Activated T-helper 2 cell treated with anti-CD3 and anti-CD28 coated beads, Interferon-gamma antibody, Interleukin-2, Interleukin-4, amounts not matched to agents 10 μg/mL and 5 μg/mL and 100 μg/mL, durations not matched to agents 14 hours and 24 hours and 36 hours (primary cell): ENCODE data around the gene CACNA1D. TPM values are rescaled to one million over a fixed set of nuclear protein-coding genes. Genes with fewer than 3 reads are reported as not detected.

ENCODE experiments used
- DNase-seq: peaks from one replicate; pipeline ENCODE4 v3.0.0; 2021; ENCODE audit warnings: low spot score
- H3K27ac Mint-ChIP-seq: one replicate; pipeline ENCODE4 v1.8.0; 2021; ENCODE audit warnings: mixed read lengths
- H3K27me3 Mint-ChIP-seq: one replicate; pipeline ENCODE4 v1.8.0; 2021; ENCODE audit warnings: low read depth, mixed read lengths
- H3K36me3 Mint-ChIP-seq: one replicate; pipeline ENCODE4 v1.8.0; 2021; ENCODE audit warnings: low read depth, mixed read lengths
- H3K4me1 Mint-ChIP-seq: one replicate; pipeline ENCODE4 v1.8.0; 2021; ENCODE audit warnings: low read depth, mixed read lengths
- H3K4me3 Mint-ChIP-seq: one replicate; pipeline ENCODE4 v1.8.0; 2021; ENCODE audit warnings: low read depth, mild to moderate bottlenecking, moderate library complexity, mixed read lengths
- H3K9me3 Mint-ChIP-seq: one replicate; pipeline ENCODE4 v1.8.0; 2021; ENCODE audit warnings: mixed read lengths
- intact Hi-C: fragments of 100-400 bp; cut with micrococcal nuclease; formaldehyde crosslinking; loops from one replicate; pipeline ENCODE4 v1.15.1; 2023
- total RNA-seq: library from RNA; stranded (reverse); gene quantifications from 2 replicates; pipeline ENCODE4 v1.2.3, GENCODE V29; 2022

Gene CACNA1D
- total RNA-seq, 1 donor from 2014 or later, result 9.3 TPM

DNA sequence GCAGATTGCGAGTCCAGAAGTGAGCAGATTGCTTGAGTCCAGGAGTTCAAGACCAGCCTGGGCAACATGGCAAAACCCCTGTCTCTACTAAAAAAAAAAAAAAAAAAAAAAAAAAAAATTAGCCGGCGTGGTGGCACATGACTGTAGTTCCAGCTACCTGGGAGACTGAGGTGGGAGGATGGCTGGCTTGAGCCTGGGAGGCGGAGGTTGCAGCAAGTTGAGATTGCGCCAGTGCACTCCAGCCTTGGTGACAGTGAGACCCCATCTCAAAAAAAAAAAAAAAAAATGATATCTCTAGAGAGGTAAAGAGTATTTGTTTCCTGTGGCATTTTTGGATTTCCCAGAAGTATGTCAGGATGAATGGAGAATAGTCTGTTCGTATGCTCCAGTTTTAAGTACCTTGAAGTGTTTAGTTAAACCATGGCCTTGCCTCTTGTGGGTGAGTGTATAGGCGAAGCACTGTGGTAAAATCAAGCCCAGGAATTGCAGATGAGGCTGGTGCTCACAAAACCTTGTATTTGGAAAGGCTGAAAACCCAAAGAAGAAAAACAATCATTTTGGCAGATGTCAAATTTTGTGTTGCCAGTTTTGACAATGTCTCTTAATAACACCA lies 5.9 kb downstream of the CACNA1D start:
- Mint-ChIP-seq H3K9me3 (no peaks in the 10 kb centered on the region), H3K4me1 (no peaks in the 10 kb centered on the region), H3K36me3 (no peaks in the 10 kb centered on the region), H3K4me3 (no peak overlapping the region), H3K27me3 (peaks cover 56% of the 10 kb centered on the region), H3K27ac (no peak overlapping the region)
- no peak for DNase-seq
- intact Hi-C loops, result no loop called here

DNA sequence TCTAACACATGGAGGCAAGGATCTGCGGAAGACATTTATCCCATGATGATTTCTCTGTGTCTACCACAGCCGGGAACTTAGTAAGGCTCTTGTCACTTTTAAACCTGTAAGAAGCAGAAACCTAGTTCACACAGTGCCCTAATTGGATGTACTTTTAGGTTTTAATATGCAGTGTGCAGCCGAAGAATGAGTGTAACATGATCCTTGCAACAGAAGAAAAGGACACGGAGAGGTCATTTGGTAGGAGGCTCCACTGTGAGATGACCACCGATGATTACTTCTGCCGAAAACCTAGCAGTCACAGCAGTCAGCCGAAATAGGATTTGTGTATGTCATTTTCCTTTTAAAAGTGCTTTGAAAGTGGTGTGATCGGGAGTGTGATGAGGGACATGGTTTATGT lies 6.8 kb downstream of the CACNA1D start:
- H3K27me3 Mint-ChIP-seq, result peaks cover 52% of the 10 kb centered on the region
- no peak overlapping the region for H3K4me3 Mint-ChIP-seq
- H3K4me1 Mint-ChIP-seq, result no peaks in the 10 kb centered on the region
- no peak overlapping the region for H3K27ac Mint-ChIP-seq
- H3K9me3 Mint-ChIP-seq, result no peaks in the 10 kb centered on the region
- no peaks in the 10 kb centered on the region for H3K36me3 Mint-ChIP-seq
- no peak for DNase-seq
- intact Hi-C loops, result no loop called here

DNA sequence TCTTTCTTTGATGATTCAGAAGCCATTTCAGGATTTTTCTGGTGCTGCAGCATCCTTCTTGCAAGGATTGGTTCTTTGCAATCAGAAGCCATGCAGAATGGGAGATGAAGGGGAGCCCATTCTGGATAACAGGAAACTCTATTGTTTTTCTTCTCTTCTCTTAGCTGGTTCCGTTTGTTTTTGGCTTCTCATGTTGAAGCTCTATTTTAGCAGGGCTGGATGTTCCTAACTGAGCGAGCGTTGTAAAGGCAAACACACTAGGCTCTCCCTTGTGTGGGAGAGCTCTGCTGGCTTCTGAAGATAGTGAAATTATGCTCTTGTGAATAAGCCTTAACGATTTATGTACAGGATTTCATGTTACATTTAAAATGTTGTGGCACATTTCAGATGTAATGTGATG lies 8.3 kb downstream of the CACNA1D start:
- intact Hi-C loops, result no loop called here
- no peaks in the 10 kb centered on the region for H3K36me3 Mint-ChIP-seq

DNA sequence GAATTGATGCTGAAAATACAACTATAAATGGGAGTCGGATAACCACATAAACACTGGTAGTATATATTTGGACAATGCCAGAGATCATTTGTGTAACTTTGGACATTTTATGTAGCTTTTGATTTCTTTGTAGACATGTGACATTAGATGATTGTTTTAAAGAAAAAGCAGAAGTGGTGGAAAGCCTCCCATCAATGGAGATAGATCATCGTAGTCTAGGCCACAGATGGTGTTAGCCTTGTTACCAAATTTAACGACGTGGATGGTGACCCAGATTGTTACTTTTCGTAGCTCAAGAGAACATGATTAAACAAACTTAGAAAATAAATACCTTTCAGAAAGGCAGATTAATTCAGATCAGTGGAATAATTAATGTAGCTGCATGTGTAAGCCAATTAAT lies 8.8 kb downstream of the CACNA1D start:
- no peak for DNase-seq

More for the DNA sequence above, 8.3 kb downstream of the CACNA1D start:
- no peak for DNase-seq
- Mint-ChIP-seq H3K9me3 (no peaks in the 10 kb centered on the region), H3K4me3 (no peak overlapping the region), H3K4me1 (no peaks in the 10 kb centered on the region), H3K27me3 (peaks cover 37% of the 10 kb centered on the region), H3K27ac (no peak overlapping the region)

DNA sequence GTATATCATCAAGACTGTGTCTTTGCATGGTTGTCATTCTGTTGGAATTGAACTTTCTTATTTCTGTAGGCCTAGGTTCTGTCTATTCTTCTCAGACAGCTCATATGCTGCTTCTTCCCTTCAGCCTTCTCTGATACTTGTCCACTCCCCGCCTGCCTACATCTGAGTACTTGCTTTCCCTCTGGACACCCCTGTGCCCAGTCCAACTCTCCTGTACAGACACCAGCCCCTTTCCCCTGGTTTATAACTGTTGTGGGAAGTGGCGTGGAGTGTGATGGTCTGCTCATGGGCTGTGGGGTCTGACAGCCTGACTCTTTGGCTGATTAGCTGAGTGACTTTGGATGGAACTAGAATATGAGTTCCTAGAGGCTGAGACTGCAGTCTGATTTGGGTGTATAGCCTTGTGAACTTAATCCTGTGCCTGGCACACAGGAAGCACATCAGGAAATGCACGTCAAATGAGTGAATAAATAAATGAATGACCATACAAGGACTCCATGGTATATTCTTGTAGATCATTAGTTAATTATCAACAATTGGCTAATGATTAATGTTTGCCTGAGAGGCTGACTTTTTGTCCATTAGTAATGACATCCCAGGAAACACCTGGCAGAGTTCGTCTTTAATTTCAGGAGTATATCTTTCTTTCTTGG lies 11.8 kb downstream of the CACNA1D start:
- intact Hi-C loops, result no loop called here
- no peak overlapping the region for H3K4me3 Mint-ChIP-seq
- DNase-seq, result no peak
- H3K36me3 Mint-ChIP-seq, result no peaks in the 10 kb centered on the region
- H3K27me3 Mint-ChIP-seq, result peaks cover 28% of the 10 kb centered on the region
- no peaks in the 10 kb centered on the region for H3K4me1 Mint-ChIP-seq
- H3K9me3 Mint-ChIP-seq, result no peaks in the 10 kb centered on the region
- no peak overlapping the region for H3K27ac Mint-ChIP-seq

More for the DNA sequence above, 8.8 kb downstream of the CACNA1D start:
- no peaks in the 10 kb centered on the region for H3K4me1 Mint-ChIP-seq
- intact Hi-C loops, result no loop called here
- no peaks in the 10 kb centered on the region for H3K36me3 Mint-ChIP-seq
- no peak overlapping the region for H3K27ac Mint-ChIP-seq
- no peak overlapping the region for H3K4me3 Mint-ChIP-seq
- peaks cover 33% of the 10 kb centered on the region for H3K27me3 Mint-ChIP-seq
- no peaks in the 10 kb centered on the region for H3K9me3 Mint-ChIP-seq

DNA sequence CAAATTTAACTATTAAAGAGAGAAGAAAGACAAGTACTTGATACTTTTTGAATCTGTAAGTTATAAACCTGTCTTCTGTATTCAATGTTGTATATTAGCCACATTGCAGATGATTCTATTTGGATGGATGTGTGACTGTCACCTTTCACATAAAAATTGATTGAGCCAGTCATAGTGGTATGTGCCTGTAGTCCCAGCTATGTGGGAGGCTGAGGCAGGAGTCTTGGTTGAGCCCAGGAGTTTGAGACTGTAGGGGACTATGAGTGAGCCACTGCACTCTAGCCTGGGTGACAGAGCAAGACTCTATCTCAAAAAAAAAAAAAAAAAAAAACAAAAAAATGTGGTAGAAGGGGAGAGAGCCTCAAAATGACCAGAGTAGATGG lies 12.3 kb downstream of the CACNA1D start:
- no peaks in the 10 kb centered on the region for H3K4me1 Mint-ChIP-seq
- peaks cover 26% of the 10 kb centered on the region for H3K27me3 Mint-ChIP-seq
- no peak for DNase-seq
- no peaks in the 10 kb centered on the region for H3K36me3 Mint-ChIP-seq
- intact Hi-C loops, result no loop called here
- no peaks in the 10 kb centered on the region for H3K9me3 Mint-ChIP-seq
- no peak overlapping the region for H3K27ac Mint-ChIP-seq
- H3K4me3 Mint-ChIP-seq, result no peak overlapping the region

DNA sequence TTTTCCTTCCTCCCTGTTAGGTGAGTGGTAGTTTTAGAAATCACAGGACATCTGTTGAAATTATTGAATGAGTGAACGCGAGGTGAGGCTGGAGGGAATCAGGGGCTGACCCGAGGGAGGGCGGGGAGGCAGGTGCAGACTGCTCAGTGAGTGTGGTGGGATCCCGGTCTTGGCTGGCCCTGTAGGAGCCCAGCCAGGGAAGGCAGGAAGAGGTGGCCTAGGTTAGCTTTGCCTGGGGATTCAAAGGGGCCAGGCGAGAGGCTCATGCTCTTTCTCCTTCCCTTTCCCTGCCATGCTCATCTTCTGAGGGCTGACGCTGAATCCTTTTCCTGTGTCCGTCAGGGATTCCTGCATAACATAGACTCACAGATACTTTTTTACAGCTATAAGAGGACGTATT lies 15.1 kb downstream of the CACNA1D start:
- Mint-ChIP-seq H3K4me1 (no peaks in the 10 kb centered on the region), H3K36me3 (no peaks in the 10 kb centered on the region), H3K4me3 (no peak overlapping the region), H3K27ac (no peak overlapping the region), H3K9me3 (no peaks in the 10 kb centered on the region), H3K27me3 (peaks cover 23% of the 10 kb centered on the region)
- intact Hi-C loops, result no loop called here
- DNase-seq, result no peak

DNA sequence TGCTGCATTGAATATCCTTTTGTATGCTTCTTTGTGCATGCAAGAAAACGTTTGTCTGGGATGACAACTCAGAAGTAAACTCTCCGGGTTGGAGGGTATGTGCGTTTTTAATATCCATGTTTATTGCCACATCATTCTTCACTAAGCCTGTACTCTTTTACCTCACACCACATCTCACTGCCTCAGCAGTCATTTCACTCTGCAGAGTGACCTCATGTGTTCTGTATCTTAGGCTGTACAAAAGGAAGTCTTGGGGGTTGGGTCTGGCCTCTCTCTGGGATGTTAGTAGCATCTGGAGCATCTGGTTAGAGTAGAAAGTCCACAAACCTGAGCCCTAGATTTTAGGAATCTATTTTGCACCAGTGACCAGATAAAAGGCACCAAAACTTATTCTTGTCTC lies 16.1 kb downstream of the CACNA1D start:
- H3K27me3 Mint-ChIP-seq, result peaks cover 23% of the 10 kb centered on the region
- no peaks in the 10 kb centered on the region for H3K36me3 Mint-ChIP-seq
- no peak for DNase-seq
- H3K9me3 Mint-ChIP-seq, result no peaks in the 10 kb centered on the region
- H3K4me1 Mint-ChIP-seq, result no peaks in the 10 kb centered on the region
- no peak overlapping the region for H3K4me3 Mint-ChIP-seq
- no peak overlapping the region for H3K27ac Mint-ChIP-seq
- intact Hi-C loops, result loop anchor here (5.0 kb wide), 1 partner anchor 208 kb away; no protein-coding TSS in a partner anchor

DNA sequence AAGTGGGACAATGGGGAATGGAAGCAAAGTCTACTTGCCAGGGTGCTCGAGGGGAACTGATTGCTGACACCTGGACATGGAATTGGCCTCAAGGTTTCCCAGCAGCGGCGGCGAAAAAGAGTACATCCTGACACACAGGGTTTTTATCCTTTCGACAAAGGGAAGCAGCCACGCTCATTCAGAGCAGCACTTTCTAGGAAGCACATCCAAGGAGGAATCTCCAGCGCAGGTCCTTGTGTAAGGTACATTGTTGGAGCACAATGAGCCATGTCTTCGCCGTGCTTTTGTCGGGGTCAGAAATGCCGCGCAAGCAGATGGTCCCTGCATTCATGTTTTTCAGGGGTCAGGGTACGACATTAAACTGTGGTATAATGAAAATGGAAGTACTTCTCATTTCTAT lies 16.8 kb downstream of the CACNA1D start:
- no peak for DNase-seq
- no peaks in the 10 kb centered on the region for H3K4me1 Mint-ChIP-seq
- H3K27me3 Mint-ChIP-seq, result peaks cover 25% of the 10 kb centered on the region
- intact Hi-C loops, result loop anchor here (5.0 kb wide), 1 partner anchor 209 kb away; no protein-coding TSS in a partner anchor
- no peak overlapping the region for H3K27ac Mint-ChIP-seq
- no peak overlapping the region for H3K4me3 Mint-ChIP-seq
- no peaks in the 10 kb centered on the region for H3K36me3 Mint-ChIP-seq
- no peaks in the 10 kb centered on the region for H3K9me3 Mint-ChIP-seq

DNA sequence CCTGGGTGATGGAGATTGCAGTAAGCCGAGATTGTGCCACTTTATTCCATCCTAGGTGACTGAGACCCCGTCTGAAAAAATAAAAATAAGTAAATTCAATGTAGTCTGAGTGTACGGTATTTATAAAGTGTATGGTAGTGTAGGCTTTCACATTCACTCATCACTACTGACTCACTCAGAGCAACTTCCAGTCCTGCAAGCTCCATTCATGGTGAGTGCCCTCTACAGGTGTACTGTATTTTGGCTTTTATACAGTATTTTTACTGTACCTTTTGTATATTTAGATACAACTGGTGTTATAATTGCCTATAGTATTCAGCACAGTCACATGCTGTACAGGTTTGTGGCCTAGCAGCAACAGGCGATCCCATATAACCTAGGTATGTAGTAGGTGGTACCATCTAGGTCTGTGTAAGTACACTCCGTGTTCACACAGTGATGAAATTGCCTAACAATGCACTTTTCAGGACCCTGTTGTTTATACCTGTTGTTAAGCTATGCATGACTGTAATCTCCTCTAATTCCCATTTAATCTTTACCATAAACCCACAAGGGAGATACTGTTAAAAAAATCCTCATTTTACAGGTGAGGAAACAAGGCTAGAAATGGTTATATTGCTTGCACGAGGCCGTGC lies 19.3 kb downstream of the CACNA1D start:
- Mint-ChIP-seq H3K4me3 (no peak overlapping the region), H3K9me3 (no peaks in the 10 kb centered on the region), H3K36me3 (no peaks in the 10 kb centered on the region), H3K27ac (no peak overlapping the region), H3K27me3 (peaks cover 21% of the 10 kb centered on the region), H3K4me1 (no peaks in the 10 kb centered on the region)
- no peak for DNase-seq
- intact Hi-C loops, result loop anchor here (5.0 kb wide), 1 partner anchor 211 kb away; no protein-coding TSS in a partner anchor

DNA sequence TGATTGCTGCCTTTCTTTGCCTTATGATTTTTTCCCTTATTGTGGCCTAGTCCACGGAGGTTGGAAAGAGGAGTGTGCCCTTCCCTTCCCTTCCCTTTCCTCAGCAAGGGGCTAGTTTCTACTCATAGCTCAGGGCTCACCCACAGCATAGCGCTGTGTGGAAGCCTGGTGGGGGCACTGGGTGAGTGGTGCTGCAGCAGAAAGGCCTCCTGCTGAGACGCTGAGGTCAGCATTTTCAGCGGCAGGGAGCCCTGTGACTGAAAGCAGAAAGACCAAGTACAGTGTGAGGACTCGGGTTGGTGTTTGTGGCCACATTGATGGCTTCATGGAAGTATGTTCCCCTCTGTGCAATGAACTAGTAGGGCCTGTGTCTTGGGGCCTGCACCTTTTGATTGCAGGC lies 21.9 kb downstream of the CACNA1D start:
- no peak overlapping the region for H3K4me3 Mint-ChIP-seq
- H3K4me1 Mint-ChIP-seq, result no peaks in the 10 kb centered on the region
- no peaks in the 10 kb centered on the region for H3K9me3 Mint-ChIP-seq
- no peaks in the 10 kb centered on the region for H3K36me3 Mint-ChIP-seq
- DNase-seq, result no peak
- intact Hi-C loops, result no loop called here
- H3K27ac Mint-ChIP-seq, result no peak overlapping the region
- H3K27me3 Mint-ChIP-seq, result peaks cover 15% of the 10 kb centered on the region

DNA sequence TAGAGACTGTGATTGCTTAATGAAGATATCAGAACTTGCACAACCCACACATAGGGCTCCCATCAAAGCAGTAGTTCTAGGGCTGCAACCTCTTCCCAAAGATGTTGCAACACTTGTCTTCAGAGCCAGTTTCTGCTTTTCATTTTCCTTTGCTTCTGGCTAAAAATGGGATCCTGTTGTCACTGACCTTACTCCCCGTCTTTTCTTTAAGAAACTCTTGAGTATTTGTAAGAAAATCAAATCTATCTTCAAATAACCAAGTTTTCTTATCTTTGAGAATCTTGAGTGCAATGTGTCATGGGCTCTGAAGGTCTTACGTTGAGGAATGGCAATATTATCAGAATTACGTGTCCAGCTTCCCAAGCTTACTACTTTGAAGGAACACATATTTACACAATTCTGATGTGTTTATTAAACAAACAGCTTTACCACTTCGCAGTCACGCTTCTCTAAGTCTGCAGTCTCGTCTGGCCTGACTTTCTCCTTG lies 24.1 kb downstream of the CACNA1D start:
- Mint-ChIP-seq H3K4me3 (no peak overlapping the region), H3K27ac (no peak overlapping the region), H3K27me3 (peaks cover 15% of the 10 kb centered on the region), H3K4me1 (no peaks in the 10 kb centered on the region), H3K9me3 (no peaks in the 10 kb centered on the region), H3K36me3 (no peaks in the 10 kb centered on the region)
- intact Hi-C loops, result no loop called here
- no peak for DNase-seq

DNA sequence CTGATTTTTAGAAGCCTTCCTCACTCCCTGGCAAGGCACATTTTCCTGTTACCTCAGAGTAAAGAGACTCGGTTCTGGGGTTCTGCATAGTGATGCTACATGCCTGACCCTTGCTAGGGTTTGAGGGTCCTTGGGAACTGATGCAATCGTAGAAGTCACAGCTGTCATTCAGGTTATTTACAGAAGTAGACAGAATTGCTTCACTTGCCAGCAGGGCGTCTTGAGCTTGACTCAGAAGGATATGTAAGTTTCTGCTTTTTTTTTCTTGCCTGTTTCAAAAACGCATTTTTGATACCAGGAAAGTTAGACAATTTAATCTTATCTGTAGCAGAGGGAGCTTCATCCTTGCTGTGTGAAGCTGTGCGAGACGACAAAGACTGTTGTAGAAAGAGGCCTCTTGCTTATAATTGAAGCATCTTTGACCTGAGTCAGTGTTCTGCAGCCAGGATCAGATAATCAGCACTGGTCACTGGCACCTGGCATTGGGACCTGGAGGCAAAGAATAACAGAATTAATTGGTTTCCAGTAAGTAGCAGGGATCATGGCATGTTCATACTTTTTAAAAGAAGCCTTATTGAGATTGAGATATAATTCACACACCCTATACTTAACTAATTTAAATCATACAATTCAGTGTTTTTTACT lies 24.8 kb downstream of the CACNA1D start:
- intact Hi-C loops, result no loop called here
- no peak for DNase-seq
- Mint-ChIP-seq H3K27me3 (peaks cover 21% of the 10 kb centered on the region), H3K27ac (no peak overlapping the region), H3K4me1 (no peaks in the 10 kb centered on the region), H3K36me3 (no peaks in the 10 kb centered on the region), H3K9me3 (no peaks in the 10 kb centered on the region), H3K4me3 (no peak overlapping the region)
